Measurements from ENCODE around the gene SCAMP4.
"Not testable (repeated sequence)": the region's sequence is repeated elsewhere in the genome, so short reads cannot be mapped to it uniquely, and the experiment has no call there.

Gene SCAMP4

GRCh38 chr19:1882786-1883692, 22.2 kb upstream of the SCAMP4 start:
- in situ Hi-C loops (cut with MboI; ENCODE audit: low sequenced_read_pairs) = no loop called here

DNA sequence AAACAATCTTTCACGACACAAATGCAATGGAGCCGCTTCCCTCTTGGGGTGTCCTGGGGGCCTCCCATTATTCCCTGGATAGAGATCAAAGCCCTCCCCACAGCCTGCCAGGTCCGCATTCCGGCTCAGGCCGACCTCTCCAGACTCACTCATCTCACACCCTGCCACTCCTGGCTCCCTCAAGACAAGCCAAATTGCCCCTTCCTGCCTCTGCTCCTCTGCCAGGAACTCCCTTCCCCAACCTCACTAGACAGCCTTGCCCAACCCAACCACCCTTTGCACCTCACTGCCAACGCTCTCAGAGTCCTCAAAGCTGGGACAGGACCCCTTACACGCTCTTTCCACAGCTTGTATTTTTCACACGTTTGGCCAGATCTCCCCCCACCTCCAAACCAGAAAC, 21.4 kb upstream of the SCAMP4 start:
- in situ Hi-C loops (cut with MboI; ENCODE audit: low sequenced_read_pairs) = no loop called here

DNA sequence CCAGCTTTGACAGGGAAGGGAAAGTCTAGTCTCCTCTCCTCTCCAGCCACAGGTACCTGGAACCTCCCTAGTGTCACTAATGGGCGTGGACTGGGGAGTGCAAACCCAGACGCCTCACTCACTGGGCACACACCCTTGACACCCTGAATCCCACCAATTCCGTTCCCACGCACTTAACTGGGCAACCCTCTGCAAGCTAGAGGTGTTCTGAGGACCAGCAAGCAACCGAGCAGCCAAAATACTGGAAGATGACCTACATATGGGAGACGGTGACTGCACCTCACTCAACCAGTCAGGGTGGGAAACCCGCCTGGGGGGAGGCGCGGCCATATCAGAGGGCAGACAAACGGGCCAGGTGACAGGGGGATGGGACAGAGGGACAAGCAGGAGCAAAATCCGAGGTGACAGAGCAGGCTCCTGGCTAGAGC, 20.9 kb upstream of the SCAMP4 start:
- in situ Hi-C loops (cut with MboI; ENCODE audit: low sequenced_read_pairs) = no loop called here

DNA sequence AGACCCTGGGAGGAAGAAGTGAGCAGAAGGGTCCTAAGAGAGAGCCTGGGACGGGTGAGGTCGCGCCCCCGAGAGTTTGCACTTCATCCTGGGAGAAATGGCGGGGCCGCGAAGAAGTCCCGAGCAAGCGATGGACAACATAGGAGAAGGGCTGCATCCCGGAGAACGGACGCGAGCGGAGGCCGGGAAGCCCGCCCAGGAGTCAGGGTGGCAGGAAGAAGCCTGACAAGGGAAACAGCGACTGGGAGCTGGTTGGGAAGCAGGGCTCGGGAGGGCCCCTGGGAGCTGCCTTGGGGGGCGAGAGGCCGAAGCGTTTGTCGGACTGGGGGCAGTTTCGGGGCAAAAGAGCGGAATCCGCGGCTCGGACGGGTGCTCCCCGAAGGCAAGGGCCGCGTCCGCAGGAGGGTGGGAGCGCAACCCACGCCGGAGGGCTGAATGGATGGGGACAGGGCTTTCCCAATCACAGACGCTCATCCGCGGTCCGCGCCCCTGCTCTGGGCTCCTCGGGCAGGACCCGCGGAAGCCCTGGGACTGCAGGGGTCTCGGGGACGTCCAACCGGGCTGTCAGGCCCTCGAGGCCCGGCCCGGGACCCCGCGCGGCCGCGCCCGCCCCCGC, 20.4 kb upstream of the SCAMP4 start:
- in situ Hi-C loops (cut with MboI; ENCODE audit: low sequenced_read_pairs) = no loop called here

- in situ Hi-C loops (cut with MboI; ENCODE audit: low sequenced_read_pairs) = not testable (repeated sequence)
Measured at GRCh38 chr19:1885398-1886119, 19.6 kb upstream of the SCAMP4 start, which contains the start of gene ABHD17A. Gene ABHD17A, minus strand, starts transcription at chr19:1885496. Its CDS starts 3,930 bp downstream, at chr19:1881566.

- in situ Hi-C loops (cut with MboI; ENCODE audit: low sequenced_read_pairs) = not testable (repeated sequence)
Measured at GRCh38 chr19:1886360-1886759, 18.8 kb upstream of the SCAMP4 start.

DNA sequence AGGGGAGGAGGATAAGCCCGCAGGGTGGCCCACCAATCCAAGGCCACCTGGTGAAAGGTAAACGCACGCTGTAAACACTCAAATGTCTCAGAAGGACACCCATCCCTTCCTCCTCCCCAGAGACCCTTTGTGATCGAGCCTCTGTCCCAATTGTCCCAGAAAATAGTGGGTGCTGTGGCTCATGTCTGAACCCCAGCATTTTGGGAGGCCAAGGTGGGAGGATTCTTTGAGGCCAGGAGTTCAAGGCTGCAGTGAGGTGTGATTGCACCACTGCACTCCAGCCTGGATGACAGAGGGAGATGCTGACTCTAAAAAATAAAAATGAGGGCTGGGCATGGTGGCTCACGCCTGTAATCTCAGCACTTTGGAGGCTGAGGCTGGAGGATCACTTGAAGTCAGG, 16.8 kb upstream of the SCAMP4 start:
- in situ Hi-C loops (cut with MboI; ENCODE audit: low sequenced_read_pairs) = no loop called here

- in situ Hi-C loops (cut with MboI; ENCODE audit: low sequenced_read_pairs) = no loop called here
Measured at GRCh38 chr19:1889907-1890306, 15.3 kb upstream of the SCAMP4 start.

GRCh38 chr19:1893791-1894190, 11.4 kb upstream of the SCAMP4 start:
- in situ Hi-C loops (cut with MboI; ENCODE audit: low sequenced_read_pairs) = no loop called here

GRCh38 chr19:1896508-1896907, 8.7 kb upstream of the SCAMP4 start:
- in situ Hi-C loops (cut with MboI; ENCODE audit: low sequenced_read_pairs) = no loop called here

DNA sequence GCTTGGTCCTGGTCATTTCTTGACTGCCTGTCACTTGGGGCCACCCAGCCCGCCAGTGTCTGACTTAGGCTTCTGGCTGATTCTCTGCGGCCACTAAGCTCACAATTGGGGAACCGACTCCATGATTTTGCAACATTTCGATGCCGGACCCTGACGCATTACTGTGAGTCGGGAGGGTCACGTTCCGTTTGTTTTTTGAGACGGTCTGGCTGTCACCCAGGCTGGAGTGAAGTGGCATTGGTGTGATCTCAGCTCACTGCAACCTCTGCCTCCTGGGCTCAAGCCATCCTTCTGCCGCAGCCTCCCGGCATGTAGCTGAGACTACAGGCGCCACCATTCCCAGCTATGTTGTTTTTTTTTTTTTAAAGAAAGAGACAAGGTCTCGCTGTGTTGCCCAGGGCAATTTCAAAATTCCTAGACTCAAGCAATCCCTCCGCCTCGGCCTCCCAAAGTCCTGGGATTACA, 3.2 kb upstream of the SCAMP4 start:
- in situ Hi-C loops (cut with MboI; ENCODE audit: low sequenced_read_pairs) = no loop called here

GRCh38 chr19:1902923-1903322, 2.3 kb upstream of the SCAMP4 start:
- in situ Hi-C loops (cut with MboI; ENCODE audit: low sequenced_read_pairs) = no loop called here

GRCh38 chr19:1904860-1905109, 414 bp upstream of the SCAMP4 start:
- in situ Hi-C loops (cut with MboI; ENCODE audit: low sequenced_read_pairs) = no loop called here

GRCh38 chr19:1905863-1906375, 720 bp downstream of the SCAMP4 start:
- in situ Hi-C loops (cut with MboI; ENCODE audit: low sequenced_read_pairs) = no loop called here

DNA sequence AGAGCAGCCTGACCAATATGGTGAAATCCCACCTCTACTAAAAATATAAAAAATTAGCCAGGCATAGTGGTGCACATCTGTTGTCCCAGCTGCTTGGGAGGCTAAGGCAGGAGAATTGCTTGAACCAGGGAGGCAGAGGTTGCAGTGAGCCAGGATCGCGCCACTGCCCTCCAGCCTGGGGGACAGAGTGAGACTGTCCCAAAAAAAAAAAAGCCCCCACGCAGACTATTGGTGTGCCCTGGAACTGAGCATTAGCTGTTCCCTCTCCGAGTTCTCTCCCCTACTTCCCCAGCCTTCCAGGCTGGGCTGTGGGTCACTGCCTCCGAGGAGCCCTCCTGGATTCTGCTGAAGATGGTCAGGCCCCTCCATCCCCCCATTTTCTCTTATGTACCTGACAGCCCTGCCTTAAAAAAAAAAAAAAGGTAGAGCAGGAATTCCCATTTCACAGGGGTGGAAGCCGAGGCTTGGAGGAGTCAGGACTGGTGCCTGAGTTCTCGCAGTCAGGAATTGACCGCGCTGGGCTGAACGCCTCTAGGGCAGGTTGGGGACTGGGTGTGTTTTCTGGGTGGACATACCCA, 1.9 kb downstream of the SCAMP4 start:
- in situ Hi-C loops (cut with MboI; ENCODE audit: low sequenced_read_pairs) = no loop called here

- in situ Hi-C loops (cut with MboI; ENCODE audit: low sequenced_read_pairs) = no loop called here
Measured at GRCh38 chr19:1907563-1908363, 2.6 kb downstream of the SCAMP4 start.

- in situ Hi-C loops (cut with MboI; ENCODE audit: low sequenced_read_pairs) = no loop called here
Measured at GRCh38 chr19:1908364-1908678, 3.1 kb downstream of the SCAMP4 start.

DNA sequence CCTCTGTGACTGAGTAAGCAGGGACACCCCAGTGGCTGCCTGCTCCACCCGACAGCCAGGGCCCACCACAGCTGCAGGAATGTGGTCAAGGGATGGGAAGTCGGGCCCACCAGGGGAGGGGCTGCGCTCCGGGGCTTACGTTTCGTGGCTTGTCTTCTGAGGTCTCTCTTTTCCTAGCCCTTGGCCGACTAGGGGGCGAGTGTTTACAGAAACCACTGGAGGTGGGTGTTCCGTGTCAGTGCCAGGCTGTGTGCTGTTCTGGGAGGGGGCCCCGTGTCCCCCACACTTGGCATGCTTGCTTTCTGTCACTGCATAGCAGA, 4.5 kb downstream of the SCAMP4 start:
- in situ Hi-C loops (cut with MboI; ENCODE audit: low sequenced_read_pairs) = no loop called here

DNA sequence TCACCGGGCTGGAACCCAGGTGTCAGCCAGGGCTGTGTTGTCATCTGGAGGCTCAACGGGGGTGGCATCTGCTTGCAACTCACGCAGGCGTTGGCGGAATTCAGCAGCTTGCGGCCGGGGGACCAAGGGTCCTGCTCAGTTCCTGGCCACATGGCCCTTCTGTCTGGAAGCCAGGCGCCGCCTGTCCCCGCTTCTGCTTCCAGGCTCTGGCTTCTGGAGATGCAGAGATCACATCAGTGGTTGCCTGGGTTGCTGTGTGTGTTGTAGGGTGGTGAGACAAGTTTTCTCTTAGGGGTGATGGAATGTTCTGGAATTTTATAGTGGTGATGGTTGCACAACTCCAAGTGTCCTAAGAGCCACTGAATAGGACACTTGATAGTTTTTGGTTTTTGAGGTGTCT, 5.0 kb downstream of the SCAMP4 start:
- in situ Hi-C loops (cut with MboI; ENCODE audit: low sequenced_read_pairs) = no loop called here

- in situ Hi-C loops (cut with MboI; ENCODE audit: low sequenced_read_pairs) = no loop called here
Measured at GRCh38 chr19:1911098-1911497, 5.9 kb downstream of the SCAMP4 start.

DNA sequence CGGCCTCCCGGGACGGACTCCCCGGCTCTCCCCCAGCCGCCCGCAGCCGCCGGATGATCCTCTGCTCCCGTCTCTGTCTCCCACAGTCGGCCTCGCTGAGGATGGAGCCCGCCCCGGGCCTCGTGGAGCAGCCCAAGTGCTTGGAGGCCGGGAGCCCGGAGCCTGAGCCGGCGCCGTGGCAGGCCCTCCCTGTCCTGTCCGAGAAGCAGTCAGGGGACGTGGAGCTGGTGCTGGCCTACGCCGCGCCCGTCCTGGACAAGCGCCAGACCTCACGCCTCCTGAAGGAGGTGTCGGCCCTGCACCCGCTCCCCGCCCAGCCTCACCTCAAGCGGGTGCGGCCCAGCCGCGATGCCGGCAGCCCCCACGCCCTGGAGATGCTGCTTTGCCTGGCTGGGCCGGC, 6.8 kb downstream of the SCAMP4 start:
- in situ Hi-C loops (cut with MboI; ENCODE audit: low sequenced_read_pairs) = no loop called here
